ENCODE results near the gene SHROOM2.

SHROOM2 gene

GRCh38 chrX:9888953-9889470 lies 102.8 kb downstream of the SHROOM2 start:
- H3K4me1 ChIP-seq: no peaks in the 10 kb centered on the region
- no peak for DNase-seq
- H3K4me3 ChIP-seq (ENCODE audit: low read depth, low read length): no peak overlapping the region
- no peaks in the 10 kb centered on the region for H3K36me3 ChIP-seq
- TF ChIP-seq CTCF (IDR thresholded peaks at IDR 0.05; ENCODE audit: low read depth, low read length): no peak
- H3K27me3 ChIP-seq: no peaks in the 10 kb centered on the region
- no peaks in the 10 kb centered on the region for H3K9me3 ChIP-seq

GRCh38 chrX:9890681-9891091 lies 104.5 kb downstream of the SHROOM2 start:
- DNase-seq: no peak
- no peak for TF ChIP-seq CTCF (IDR thresholded peaks at IDR 0.05; ENCODE audit: low read depth, low read length)
- no peak overlapping the region for H3K4me3 ChIP-seq (ENCODE audit: low read depth, low read length)
- H3K27me3 ChIP-seq: no peaks in the 10 kb centered on the region
- no peaks in the 10 kb centered on the region for H3K9me3 ChIP-seq
- no peaks in the 10 kb centered on the region for H3K36me3 ChIP-seq
- H3K4me1 ChIP-seq: no peaks in the 10 kb centered on the region

- no peak for TF ChIP-seq CTCF (IDR thresholded peaks at IDR 0.05; ENCODE audit: low read depth, low read length)
- Histone ChIP-seq H3K9me3 (no peaks in the 10 kb centered on the region), H3K4me3 (ENCODE audit: low read depth, low read length) (no peak overlapping the region), H3K36me3 (no peaks in the 10 kb centered on the region), H3K27me3 (no peaks in the 10 kb centered on the region), H3K4me1 (no peaks in the 10 kb centered on the region)
- DNase-seq: no peak
Observed at GRCh38 chrX:9895225-9895912, 109.1 kb downstream of the SHROOM2 start.

- no peak for DNase-seq
- Histone ChIP-seq H3K4me1 (no peaks in the 10 kb centered on the region), H3K36me3 (no peaks in the 10 kb centered on the region), H3K27me3 (no peaks in the 10 kb centered on the region), H3K9me3 (no peaks in the 10 kb centered on the region), H3K4me3 (ENCODE audit: low read depth, low read length) (no peak overlapping the region)
- TF ChIP-seq CTCF (IDR thresholded peaks at IDR 0.05; ENCODE audit: low read depth, low read length): no peak
Observed at GRCh38 chrX:9897761-9898161, 111.5 kb downstream of the SHROOM2 start.

GRCh38 chrX:9899640-9900111 lies 113.4 kb downstream of the SHROOM2 start:
- DNase-seq: no peak
- Histone ChIP-seq H3K36me3 (no peaks in the 10 kb centered on the region), H3K4me3 (ENCODE audit: low read depth, low read length) (no peak overlapping the region), H3K27me3 (no peaks in the 10 kb centered on the region), H3K9me3 (no peaks in the 10 kb centered on the region), H3K4me1 (no peaks in the 10 kb centered on the region)
- no peak for TF ChIP-seq CTCF (IDR thresholded peaks at IDR 0.05; ENCODE audit: low read depth, low read length)

GRCh38 chrX:9902656-9903055 lies 116.4 kb downstream of the SHROOM2 start:
- H3K4me3 ChIP-seq (ENCODE audit: low read depth, low read length): no peak overlapping the region
- H3K36me3 ChIP-seq: no peaks in the 10 kb centered on the region
- DNase-seq: no peak
- no peaks in the 10 kb centered on the region for H3K27me3 ChIP-seq
- no peaks in the 10 kb centered on the region for H3K4me1 ChIP-seq
- no peak for TF ChIP-seq CTCF (IDR thresholded peaks at IDR 0.05; ENCODE audit: low read depth, low read length)
- H3K9me3 ChIP-seq: no peaks in the 10 kb centered on the region

Measured in BE2C (cell line).